Hepatocyte (in vitro differentiated cells): ENCODE results near the gene SLC2A8. TPM values are rescaled to one million over a fixed set of nuclear protein-coding genes. Genes with fewer than 3 reads are reported as not detected.
A peak's percentile ranks its signal among the peaks of the same experiment; 100 is the strongest.

Experiments
- DNase-seq: peaks from one replicate; pipeline ENCODE4 v3.0.0-alpha.2; 2016; ENCODE audit warnings: low spot score
- H2AFZ ChIP-seq: fragments of 200-600 bp; sonication (generic); 2 replicates; pipeline ENCODE4 v1.6.0; 2016; ENCODE audit warnings: antibody characterized with exemption, mild to moderate bottlenecking
- H3K27ac ChIP-seq: fragments of 200-600 bp; sonication (generic); 2 replicates; pipeline ENCODE4 v1.5.1; 2016; ENCODE audit warnings: mild to moderate bottlenecking
- H3K27me3 ChIP-seq: fragments of 200-600 bp; sonication (generic); 2 replicates; pipeline ENCODE4 v1.6.1; 2016
- H3K36me3 ChIP-seq: fragments of 200-600 bp; sonication (generic); replicated peaks from 2 replicates; pipeline ENCODE4 v1.5.1; 2016; ENCODE audit warnings: low read depth; ENCODE audit not compliant: insufficient read depth
- H3K4me1 ChIP-seq: fragments of 200-600 bp; sonication (generic); 2 replicates; pipeline ENCODE4 v1.5.1; 2016; ENCODE audit warnings: mild to moderate bottlenecking, moderate library complexity; ENCODE audit not compliant: insufficient read depth
- H3K4me2 ChIP-seq: fragments of 200-600 bp; sonication (generic); 2 replicates; pipeline ENCODE4 v1.6.0; 2016
- H3K4me3 ChIP-seq: fragments of 200-600 bp; sonication (generic); 2 replicates; pipeline ENCODE4 v1.5.1; 2016; ENCODE audit warnings: mild to moderate bottlenecking
- H3K79me2 ChIP-seq: fragments of 200-600 bp; sonication (generic); 2 replicates; pipeline ENCODE4 v1.6.0; 2017; ENCODE audit warnings: mild to moderate bottlenecking
- H3K9me2 ChIP-seq: fragments of 200-600 bp; sonication (generic); replicated peaks from 2 replicates; pipeline ENCODE4 v1.6.0; 2017; ENCODE audit warnings: mild to moderate bottlenecking; ENCODE audit not compliant: insufficient read depth
- H3K9me3 ChIP-seq: fragments of 200-600 bp; sonication (generic); 2 replicates; pipeline ENCODE4 v1.5.1; 2016; ENCODE audit warnings: low read depth, mild to moderate bottlenecking
- H4K20me1 ChIP-seq: fragments of 200-600 bp; sonication (generic); 2 replicates; pipeline ENCODE4 v1.6.0; 2016; ENCODE audit warnings: mild to moderate bottlenecking; ENCODE audit not compliant: insufficient read depth, poor library complexity, severe bottlenecking
- CTCF ChIP-seq: fragments of 200-600 bp; sonication (generic); IDR thresholded peaks from 2 replicates; pipeline ENCODE4 v1.5.1; 2016; ENCODE audit warnings: antibody characterized with exemption, mild to moderate bottlenecking; ENCODE audit not compliant: poor library complexity
- EZH2 ChIP-seq: fragments of 200-600 bp; sonication (generic); IDR thresholded peaks from 2 replicates; pipeline ENCODE4 v1.6.1; 2016; ENCODE audit warnings: antibody characterized with exemption, mild to moderate bottlenecking, borderline replicate concordance
- EZH2phosphoT487 ChIP-seq: fragments of 200-600 bp; sonication (generic); IDR thresholded peaks from one replicate; pipeline ENCODE4 v1.6.1; 2018; ENCODE audit warnings: antibody characterized with exemption, mild to moderate bottlenecking, low read depth, moderate library complexity; ENCODE audit not compliant: unreplicated experiment, severe bottlenecking
- WGBS: methylation state at CpG from one replicate; pipeline ENCODE4 v1.1.6; 2016; ENCODE audit warnings: low lambda C conversion rate; ENCODE audit errors: missing lambda C conversion rate; 5-methylcytosine and 5-hydroxymethylcytosine counted together
- polyA plus RNA-seq: library from polyadenylated mRNA; unstranded; fragments of >200 nt; fragmentation: Nextera tagmentation; extraction: Ambion mirVana; gene quantifications from 2 replicates; pipeline ENCODE4 v1.2.1, GENCODE V29; 2016
- total RNA-seq: library from RNA; depleted of rRNA; stranded (reverse); fragments of >200 nt; gene quantifications from 2 replicates; pipeline ENCODE4 v1.2.3, GENCODE V29; 2014

Gene SLC2A8
- total and polyA plus RNA-seq, 2 experiments from 2014 or later: 91.7 to 145 TPM

- Histone ChIP-seq H3K79me2 (no peaks in the 10 kb centered on the region), H3K4me1 (peaks cover 6% of the 10 kb centered on the region), H3K27ac (peak overlapping the region; percentile 66), H3K4me3 (no peak overlapping the region), H4K20me1 (no peaks in the 10 kb centered on the region), H2AFZ (no peak overlapping the region), H3K4me2 (no peak overlapping the region), H3K9me2 (no peaks in the 10 kb centered on the region), H3K36me3 (no peaks in the 10 kb centered on the region), H3K9me3 (no peaks in the 10 kb centered on the region), H3K27me3 (no peaks in the 10 kb centered on the region)
- DNase-seq: no peak
- 69% methylated on average over 4 of the region's 4 CpGs for WGBS
- no peak for TF ChIP-seq EZH2
- TF ChIP-seq CTCF: no peak
- TF ChIP-seq EZH2phosphoT487: no peak
These were observed 18.2 kb downstream of the SLC2A8 start for GRCh38 chr9:127415141-127415540.

GRCh38 chr9:127415657-127416056 is 18.7 kb downstream of the SLC2A8 start:
- Histone ChIP-seq H3K9me2 (no peaks in the 10 kb centered on the region), H3K9me3 (no peaks in the 10 kb centered on the region), H3K4me1 (peaks cover 6% of the 10 kb centered on the region), H3K36me3 (no peaks in the 10 kb centered on the region), H4K20me1 (no peaks in the 10 kb centered on the region), H3K27me3 (no peaks in the 10 kb centered on the region), H3K4me3 (no peak overlapping the region), H2AFZ (no peak overlapping the region), H3K79me2 (peaks cover 3% of the 10 kb centered on the region), H3K27ac (peak overlapping the region; percentile 66), H3K4me2 (no peak overlapping the region)
- DNase-seq: no peak
- TF ChIP-seq EZH2phosphoT487: no peak
- TF ChIP-seq CTCF: no peak
- no peak for TF ChIP-seq EZH2
- WGBS: 71% methylated on average over 1 of the region's 1 CpG

GRCh38 chr9:127417131-127418036 is 20.4 kb downstream of the SLC2A8 start:
- Histone ChIP-seq H4K20me1 (no peaks in the 10 kb centered on the region), H2AFZ (no peak overlapping the region), H3K27me3 (no peaks in the 10 kb centered on the region), H3K4me1 (peaks cover 10% of the 10 kb centered on the region), H3K27ac (peak overlapping the region; percentile 23), H3K9me2 (no peaks in the 10 kb centered on the region), H3K4me2 (no peak overlapping the region), H3K36me3 (no peaks in the 10 kb centered on the region), H3K79me2 (peaks cover 14% of the 10 kb centered on the region), H3K9me3 (no peaks in the 10 kb centered on the region), H3K4me3 (no peak overlapping the region)
- no peak for DNase-seq
- 79% methylated on average over 13 of the region's 15 CpGs for WGBS
- no peak for TF ChIP-seq EZH2
- TF ChIP-seq EZH2phosphoT487: no peak
- no peak for TF ChIP-seq CTCF
